CD4-positive, alpha-beta T cell treated with Interleukin-4 for 1 hour (primary cell): ENCODE results near the gene AMBRA1.

Source experiments
- DNase-seq, 2 donors: peaks; one replicate each; pipeline ENCODE4 v3.0.0-alpha.2; 2020 to 2022

The AMBRA1 gene

GRCh38 chr11:46499821-46500220, 94.0 kb downstream of the AMBRA1 start:
- no peak for DNase-seq

GRCh38 chr11:46498968-46499367, 94.9 kb downstream of the AMBRA1 start:
- no peak for DNase-seq

GRCh38 chr11:46498179-46498578, 95.6 kb downstream of the AMBRA1 start:
- DNase-seq: no peak

GRCh38 chr11:46497498-46497897, 96.3 kb downstream of the AMBRA1 start:
- no peak for DNase-seq

GRCh38 chr11:46493791-46494190, 100.0 kb downstream of the AMBRA1 start:
- no peak for DNase-seq

- no peak for DNase-seq
Observed at GRCh38 chr11:46492532-46492931, 101.3 kb downstream of the AMBRA1 start.

GRCh38 chr11:46491661-46492330, 102.0 kb downstream of the AMBRA1 start:
- DNase-seq: no peak

GRCh38 chr11:46490666-46491065, 103.2 kb downstream of the AMBRA1 start:
- DNase-seq: no peak

GRCh38 chr11:46489656-46490560, 103.9 kb downstream of the AMBRA1 start:
- DNase-seq: peak; percentile 14 to 42

GRCh38 chr11:46485856-46486443, 107.9 kb downstream of the AMBRA1 start:
- DNase-seq: no peak

- DNase-seq: no peak
Observed at GRCh38 chr11:46484101-46484500, 109.7 kb downstream of the AMBRA1 start.

- no peak for DNase-seq
Observed at GRCh38 chr11:46480909-46481308, 112.9 kb downstream of the AMBRA1 start.

- DNase-seq: no peak
Observed at GRCh38 chr11:46480166-46480726, 113.6 kb downstream of the AMBRA1 start.

GRCh38 chr11:46479601-46480000, 114.2 kb downstream of the AMBRA1 start:
- DNase-seq: no peak

GRCh38 chr11:46478196-46478595, 115.6 kb downstream of the AMBRA1 start:
- no peak for DNase-seq

GRCh38 chr11:46477136-46477535, 116.7 kb downstream of the AMBRA1 start:
- no peak for DNase-seq

GRCh38 chr11:46475926-46476545, 117.8 kb downstream of the AMBRA1 start:
- DNase-seq: no peak

GRCh38 chr11:46475051-46475925, 118.5 kb downstream of the AMBRA1 start:
- no peak for DNase-seq

GRCh38 chr11:46472662-46472994, 121.2 kb downstream of the AMBRA1 start:
- no peak for DNase-seq

- no peak for DNase-seq
Observed at GRCh38 chr11:46471943-46472661, 121.7 kb downstream of the AMBRA1 start.

- DNase-seq: no peak
Observed at GRCh38 chr11:46469926-46470325, 123.9 kb downstream of the AMBRA1 start.
